Stimulated activated CD4-positive, alpha-beta T cell treated with anti-CD3 and anti-CD28 coated beads, Interleukin-12 subunit alpha, Interleukin-12 subunit beta, amount 100 ng/mL, for 4 hours (primary cell): ENCODE data around the gene LOXHD1.
A peak's percentile ranks its signal among the peaks of the same experiment; 100 is the strongest.

Experiments
- DNase-seq: peaks from one replicate; pipeline ENCODE4 v3.0.0-alpha.2; 2020

The LOXHD1 gene

DNA sequence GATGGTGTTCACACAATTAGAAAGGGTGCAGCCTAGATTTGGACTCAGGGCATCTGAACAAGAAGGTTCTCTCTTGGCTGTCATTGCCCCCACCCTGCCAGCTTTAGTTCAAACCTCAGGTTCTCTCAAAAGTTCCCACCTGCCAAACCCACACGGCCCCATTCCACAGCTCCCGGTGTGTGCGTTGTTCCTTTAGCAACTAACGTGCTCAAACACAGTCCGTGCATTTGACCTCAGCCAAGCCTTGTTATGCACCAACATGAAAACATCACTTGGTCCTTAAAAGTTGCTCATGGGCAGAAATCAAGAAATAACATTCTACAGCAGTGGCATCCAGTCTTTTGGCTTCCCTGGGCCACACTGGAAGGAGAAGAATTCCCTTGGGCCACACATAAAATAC, 32.0 kb downstream of the LOXHD1 start:
- no peak for DNase-seq

DNA sequence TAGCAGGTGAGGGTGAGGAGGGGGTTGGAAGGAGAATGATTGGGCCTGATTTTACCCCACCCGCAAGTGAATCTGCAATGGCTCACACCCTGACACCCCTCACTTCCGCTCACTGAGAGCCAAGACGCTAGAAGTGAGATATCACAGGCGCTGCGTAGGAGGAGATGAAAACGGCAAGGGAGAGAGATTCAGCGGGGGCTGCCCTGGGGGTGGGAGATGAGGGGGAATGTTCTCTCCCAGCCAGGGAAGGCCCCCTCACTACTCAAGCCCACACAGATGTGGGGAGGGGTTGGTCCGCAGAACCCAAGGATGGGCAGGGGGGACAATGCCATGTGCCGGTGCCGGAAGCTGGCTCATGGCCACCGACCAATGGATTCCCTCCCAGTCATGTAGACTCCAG, 32.9 kb downstream of the LOXHD1 start:
- peak; percentile 3 for DNase-seq

DNA sequence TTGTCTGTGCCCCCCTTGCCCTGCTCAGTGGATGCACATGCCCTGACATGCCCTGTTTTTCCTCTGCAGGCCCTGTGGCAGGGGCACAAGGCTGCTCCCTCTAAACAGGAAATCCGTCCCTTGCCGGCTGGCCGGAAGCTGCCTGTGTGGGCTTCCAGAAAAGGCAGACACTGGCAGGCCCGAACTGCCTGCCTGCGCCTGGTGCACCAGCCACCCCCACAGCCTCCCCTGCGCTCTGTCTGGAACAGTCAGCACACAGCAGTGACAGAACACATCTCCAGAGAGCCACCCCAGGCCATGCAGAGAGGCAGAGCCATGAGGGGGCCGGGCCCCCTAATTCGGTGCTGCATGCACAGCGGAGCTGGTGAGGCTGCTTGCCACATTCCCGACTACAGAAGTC, 33.5 kb downstream of the LOXHD1 start:
- DNase-seq: no peak

DNA sequence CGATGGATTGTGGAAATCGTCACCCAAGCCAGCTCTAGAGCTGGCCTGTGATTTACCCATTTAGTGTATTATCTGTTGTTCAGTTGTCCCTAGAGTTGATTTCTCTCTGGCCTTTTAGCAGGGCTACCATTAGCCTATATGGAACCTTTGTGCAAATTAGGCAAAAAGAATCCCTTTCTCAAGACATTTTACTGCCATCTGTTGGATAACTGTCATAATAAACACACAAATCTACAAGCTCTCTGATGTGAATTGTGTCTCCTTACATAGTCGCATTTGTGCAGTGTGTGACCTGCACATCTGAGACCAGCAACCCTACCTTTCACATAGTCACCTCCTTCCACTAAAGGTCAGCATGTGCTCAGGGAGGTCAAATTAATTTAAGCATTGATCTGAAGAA, 34.0 kb downstream of the LOXHD1 start:
- DNase-seq: no peak

DNA sequence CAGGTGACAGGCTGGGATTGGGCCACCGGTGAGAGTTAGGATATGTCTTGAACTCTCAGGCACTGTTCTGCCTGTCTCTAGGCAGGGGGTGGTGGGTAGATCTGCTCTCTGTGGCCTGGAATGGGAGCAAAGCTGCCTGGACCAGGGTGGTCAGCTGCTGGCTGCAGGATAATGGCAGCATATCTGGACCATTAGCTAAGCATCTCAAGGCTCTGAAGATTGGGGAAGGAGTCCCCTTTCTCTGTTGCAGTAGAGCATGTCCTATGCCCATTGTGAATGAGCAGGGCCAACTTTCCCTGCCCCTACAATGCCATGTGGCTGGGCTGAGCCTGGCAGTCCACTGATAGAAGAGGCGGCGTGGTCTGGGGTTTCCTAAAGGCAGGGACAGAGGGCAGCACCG, 34.6 kb downstream of the LOXHD1 start:
- no peak for DNase-seq

DNA sequence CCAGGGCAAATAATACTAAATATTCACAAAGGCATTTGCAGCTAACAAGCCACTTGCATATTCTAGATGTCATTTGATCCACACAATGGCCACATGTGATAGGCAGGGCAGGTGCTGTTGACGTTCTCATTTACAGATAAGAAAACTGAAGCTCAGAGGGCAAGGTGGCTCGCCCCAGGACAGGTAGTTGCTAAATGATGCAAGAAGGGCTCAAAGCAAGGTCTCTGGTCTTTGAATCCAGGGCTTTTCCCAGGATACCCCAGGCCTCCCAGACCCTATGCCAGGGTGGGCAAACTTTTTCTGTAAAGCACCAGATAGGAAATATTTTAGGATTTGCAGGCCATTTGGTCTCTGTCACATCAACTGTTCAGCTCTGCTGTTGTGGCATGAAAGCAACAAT, 35.1 kb downstream of the LOXHD1 start:
- DNase-seq: no peak

DNA sequence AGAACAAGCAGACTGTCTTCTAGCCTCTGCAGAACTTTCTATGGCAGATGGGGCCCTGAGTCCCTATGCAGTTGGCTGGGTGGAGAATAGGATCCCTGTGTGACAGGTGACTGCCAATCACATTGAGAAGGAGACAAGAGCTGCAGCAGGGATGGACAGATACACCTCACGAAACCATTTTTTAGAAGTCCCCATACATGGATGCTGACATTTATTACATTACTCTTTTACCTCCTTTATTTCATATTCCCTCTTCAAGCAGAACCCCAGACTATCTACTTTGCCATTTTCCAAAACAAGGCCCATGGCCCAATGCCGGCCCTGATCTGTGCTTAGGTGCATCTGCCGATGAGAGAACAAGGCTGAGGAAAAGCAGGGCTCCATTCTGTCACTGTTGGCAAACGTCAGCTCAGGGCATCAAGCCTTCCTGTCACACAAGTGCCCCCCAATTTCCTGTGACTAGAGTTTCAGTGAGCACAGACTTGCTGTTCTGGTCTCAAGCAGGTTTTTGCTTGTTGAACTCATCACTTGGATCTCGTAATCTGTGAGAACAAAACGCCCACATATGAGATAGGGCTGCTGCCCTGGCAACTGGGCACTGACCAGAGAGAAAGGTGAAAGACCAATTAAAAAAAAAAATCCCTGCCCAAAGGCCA, 35.8 kb downstream of the LOXHD1 start:
- DNase-seq: no peak

DNA sequence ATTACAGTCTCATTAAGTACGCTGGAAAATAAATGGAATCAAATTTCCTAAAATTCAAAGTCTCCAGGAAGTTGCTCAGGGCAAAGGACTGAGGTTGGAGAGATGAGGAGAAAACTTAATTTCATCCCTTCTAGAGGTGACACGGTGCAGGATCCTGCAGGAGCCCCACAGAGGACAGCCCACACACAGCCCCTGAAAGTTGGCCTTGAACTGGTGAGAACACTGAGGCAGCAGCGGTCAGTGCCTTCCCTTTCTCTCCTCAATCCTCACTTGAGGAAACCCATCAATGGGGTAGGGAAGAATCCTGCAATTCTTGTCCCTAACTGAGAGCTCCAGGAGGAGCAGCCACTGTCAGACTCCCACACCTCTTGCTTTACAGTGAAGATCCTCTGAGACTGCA, 37.5 kb downstream of the LOXHD1 start:
- no peak for DNase-seq

DNA sequence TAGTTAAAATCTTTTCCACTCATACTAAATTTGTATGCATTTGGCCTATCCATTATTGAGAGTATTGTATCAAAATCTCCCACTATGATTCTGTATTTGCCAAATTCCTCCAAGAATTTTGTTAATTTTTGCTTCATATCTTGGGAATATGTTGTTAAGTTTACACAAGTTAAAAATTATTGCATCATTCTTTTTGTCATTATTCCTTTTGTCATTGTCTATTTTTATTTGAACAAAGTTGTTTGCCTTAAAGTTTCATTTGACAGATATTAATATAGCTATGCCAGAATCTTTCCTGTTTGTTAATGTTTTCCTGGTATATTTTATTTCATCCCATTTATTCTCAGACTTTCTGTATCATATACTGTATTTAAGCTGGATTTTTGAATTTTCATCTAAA, 41.3 kb downstream of the LOXHD1 start:
- DNase-seq: no peak

DNA sequence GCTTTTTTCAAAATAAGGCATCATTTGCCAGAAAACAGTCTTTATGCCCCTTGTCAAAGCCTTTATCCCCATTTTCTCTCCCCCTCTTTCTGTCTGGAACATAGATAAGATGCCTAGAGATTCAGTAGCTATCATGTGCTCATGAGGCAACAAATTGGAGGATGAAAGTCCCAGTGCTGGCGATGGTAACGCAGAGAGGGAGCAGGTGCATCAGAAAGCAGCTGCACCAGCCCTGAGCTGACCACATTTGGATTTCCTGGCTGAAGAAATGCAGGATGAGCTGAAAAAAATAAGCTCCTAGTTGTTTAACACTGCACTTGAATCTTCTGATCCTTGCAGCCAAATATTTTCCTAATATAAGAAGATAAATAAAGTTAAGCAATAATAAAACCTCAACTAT, 48.0 kb downstream of the LOXHD1 start:
- no peak for DNase-seq

DNA sequence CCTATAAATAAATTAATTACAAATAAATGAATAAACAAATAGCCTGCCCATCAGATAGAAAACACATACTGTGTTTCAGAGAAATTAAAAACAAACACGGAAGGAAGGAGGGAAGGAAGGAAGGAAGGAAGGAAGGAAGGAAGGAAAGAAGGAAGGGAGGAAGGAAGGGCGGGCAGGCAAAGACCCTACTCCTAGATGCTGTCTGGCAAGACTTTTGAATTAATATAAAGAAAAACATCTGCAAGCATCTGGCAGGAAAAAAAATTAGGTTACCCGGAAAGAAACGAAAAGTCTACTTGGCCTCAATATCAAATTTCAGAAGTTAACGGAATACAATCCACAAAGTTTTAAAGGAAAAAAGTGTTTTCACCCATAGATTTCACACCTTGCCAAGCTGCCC, 49.1 kb downstream of the LOXHD1 start:
- DNase-seq: no peak

DNA sequence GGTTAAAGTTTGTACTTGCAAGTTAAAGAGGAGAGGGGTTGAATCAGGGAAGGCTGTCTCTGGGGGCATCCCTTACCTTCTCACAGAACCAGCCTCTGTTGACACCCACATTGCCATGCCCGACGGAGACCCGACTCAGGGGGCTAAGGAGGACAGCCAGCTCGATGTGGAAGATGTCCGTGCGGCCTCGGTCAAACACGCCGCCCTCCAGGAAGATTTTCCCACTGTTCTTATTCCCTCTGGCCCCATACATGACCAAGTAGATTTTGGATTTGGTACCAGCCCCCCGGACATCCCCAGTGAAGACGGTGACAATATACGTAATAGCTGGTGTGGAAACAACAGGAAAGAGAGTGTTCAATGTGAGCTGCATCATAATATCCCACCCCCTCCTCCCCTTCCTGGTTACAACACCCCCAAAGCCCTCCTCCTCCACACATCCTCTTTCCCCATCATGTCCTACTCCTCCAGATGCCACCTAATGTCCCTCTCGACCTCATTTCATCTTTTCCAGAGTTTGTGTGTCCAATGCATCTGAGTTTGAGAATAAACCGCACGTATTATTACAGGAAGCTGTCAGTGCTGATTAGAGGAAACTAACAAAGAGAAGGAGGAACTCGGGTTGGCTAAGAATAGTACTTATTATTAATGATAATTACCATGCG, 55.7 kb downstream of the LOXHD1 start:
- DNase-seq: no peak

DNA sequence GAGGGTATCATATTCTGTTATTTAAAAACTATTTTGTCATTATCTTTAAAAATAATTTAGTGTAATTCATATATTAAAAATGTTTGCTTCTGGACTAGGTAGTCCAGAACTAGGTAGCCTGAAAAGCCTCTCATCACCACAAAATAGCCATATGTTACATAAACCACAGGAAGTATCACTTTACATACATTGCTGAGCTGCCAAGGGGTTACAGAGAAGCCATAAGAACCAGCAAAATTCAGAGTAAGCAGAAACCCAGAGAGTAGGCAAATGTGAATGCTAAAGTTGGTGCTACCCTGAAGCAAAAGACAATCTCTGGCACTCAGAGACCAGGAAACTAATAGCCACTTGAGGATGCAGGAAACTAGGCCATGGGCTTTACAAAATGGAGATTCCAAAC, 60.9 kb downstream of the LOXHD1 start:
- DNase-seq: no peak

DNA sequence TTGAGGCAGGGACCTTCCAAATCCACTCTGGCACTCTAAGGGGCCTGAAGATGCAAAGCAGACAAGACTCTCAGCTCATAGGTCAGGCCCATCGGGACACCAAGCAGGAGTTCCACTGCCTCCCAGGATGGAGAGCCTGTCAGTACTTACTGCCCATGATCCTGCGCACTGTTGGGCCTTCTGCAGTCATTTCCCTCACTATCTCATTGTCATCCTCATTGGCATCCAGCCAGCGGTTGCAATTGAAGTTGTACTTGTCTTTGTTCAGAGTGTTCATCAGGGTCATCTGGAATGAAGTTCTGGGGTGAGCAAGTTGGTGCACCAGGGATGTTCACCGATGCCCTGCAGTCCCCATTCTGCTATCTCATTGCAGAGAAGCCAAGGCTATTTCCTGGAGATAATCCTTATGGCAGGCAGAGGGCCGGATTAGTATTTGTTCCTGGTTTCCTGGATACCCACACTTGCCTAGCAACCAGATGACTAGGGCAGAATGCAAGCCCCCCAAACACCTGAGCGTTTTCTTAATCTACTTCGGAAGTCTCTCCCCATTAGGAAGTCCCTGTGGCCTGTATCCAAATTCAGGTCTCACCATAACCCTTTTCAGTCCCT, 65.1 kb downstream of the LOXHD1 start:
- no peak for DNase-seq

DNA sequence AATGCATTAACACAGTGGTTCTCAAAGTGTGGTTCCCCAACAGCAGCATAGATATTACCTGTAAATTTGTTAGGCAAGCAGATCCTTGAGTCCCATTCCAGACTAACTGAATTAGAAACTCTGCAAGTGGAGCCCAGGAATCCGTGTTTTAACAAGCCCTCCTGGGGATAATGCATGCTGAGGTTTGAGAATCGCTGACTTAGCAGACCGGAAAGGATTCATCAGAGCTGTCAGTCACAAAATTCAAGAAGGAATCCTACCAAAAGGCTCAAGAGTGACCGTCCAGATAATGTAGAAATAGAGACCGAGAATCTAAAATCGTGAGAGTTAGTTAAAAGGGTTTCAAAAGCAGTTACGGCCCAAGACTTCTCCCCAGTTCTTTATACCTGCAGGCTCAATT, 66.9 kb downstream of the LOXHD1 start:
- no peak for DNase-seq

DNA sequence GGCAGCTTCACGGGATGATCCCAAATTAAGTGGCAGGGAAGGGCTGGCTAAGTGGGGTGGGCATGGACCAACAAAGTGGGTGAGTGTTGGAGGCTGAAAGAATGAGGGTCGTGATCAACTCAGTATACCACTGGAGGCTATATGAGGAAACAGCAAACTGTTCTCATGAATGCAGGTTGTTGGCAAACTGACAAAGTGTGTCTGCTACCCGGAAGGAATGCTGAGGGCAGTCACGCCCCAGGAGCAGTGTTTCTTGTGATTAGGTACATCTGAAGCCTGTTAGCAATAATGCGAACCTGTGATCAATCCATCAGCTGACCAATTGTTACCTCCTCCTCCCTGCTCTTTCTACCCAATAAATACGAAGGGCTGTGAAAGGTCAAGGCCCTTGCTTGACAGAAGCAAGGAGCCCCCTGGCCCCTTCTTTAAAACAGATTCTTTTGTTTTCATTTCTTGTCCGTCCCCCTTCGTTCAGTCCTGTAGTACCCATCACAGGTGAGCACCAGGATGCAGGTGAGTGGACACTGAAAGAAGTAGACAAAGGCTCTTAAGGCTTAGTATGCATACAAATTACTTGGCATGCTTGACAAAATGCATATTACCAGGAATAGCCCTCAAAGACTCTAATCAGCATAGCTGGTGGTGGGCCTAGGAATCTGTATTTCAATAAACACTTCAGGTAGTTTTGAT, 67.9 kb downstream of the LOXHD1 start:
- DNase-seq: no peak

DNA sequence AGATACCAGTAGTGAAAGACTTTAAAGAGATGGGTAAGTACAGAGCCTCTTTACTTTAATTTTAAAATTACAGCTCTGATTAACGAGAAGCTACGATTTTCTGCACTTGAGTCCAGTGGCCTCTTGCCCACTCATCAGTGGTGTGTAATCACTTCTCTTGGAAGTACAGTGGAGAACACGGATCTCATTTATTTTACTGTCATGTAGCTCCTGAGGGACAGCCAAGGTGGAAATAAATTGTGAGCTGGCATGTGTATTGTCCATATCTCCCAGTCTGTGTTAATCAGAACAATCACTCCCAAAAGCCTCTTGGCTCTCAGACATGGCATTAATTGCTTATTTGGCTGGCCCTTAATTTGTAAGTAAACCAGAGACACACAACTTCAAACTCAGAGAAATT, 69.4 kb downstream of the LOXHD1 start:
- DNase-seq: no peak

DNA sequence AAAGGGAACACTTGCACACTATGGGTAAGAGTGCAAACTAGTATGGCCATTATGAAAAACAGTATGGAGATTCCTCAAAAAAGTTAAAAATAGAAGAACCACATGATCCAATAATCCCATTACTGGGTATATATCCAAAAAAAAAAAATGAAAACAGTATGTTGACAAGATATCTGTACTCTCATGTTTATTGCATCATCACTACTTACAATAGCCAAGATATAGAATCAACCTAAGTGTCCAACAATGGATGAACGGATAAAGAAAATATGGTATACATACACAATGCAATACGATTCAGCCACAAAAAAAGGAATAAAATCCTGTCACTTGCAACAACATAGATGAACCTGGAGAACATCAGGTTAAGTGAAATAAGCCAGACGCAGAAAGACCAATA, 73.3 kb downstream of the LOXHD1 start:
- no peak for DNase-seq

DNA sequence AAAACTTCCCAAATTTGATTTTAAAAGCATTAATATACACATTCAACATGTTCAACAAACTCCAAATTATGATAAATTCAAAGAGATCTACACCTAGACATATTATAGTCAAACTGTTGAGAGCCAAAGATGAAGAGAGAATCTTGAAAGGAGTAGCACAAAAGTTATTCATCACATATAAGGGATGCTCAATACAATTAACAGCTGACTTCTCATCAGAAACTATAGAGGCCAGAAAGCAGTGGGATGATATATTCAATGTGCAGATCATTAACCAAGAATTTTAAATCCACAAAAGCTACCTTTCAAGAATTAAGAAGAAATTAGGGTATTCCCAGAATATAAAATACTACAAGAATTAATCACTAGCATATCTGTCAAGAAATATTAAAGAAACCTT, 75.4 kb downstream of the LOXHD1 start:
- no peak for DNase-seq

DNA sequence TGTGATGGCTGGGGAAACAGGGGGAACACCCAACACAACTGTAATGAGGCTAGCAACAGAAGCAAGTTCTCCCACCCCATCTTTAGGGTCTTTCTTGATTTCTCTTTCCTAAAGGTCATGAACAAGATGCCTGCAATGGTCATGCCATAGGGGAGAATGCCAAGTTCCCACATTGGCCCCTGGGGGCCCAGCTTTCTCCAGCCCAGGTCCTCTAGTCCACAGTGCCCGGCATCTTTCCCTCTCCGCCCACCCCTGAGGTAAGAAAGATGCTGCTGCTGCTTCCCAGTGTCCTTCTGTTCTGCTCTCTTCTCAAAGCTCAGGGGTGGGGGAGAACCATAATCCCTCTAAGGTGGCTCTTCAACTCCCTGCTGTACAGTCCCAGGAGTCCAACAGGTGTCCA, 78.0 kb downstream of the LOXHD1 start:
- no peak for DNase-seq

DNA sequence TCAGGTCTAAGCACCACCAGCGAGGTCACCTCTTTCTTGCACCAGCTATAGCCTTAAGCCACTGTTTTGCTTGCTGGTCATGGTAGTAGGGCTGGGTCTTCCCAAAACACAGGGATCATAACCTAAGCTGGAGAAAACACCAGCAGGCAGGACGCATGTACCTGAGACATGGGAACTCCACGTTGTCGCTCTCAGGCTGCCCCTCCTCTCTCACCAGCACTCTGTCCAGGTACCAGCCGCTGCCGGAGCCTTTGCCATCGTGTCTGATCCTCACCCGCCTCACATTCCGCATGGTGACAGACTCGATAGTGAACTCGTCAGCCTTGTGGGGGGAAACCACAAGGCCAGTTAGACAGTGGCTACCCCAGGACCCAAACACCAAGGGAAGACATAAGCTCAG, 79.5 kb downstream of the LOXHD1 start:
- DNase-seq: no peak

DNA sequence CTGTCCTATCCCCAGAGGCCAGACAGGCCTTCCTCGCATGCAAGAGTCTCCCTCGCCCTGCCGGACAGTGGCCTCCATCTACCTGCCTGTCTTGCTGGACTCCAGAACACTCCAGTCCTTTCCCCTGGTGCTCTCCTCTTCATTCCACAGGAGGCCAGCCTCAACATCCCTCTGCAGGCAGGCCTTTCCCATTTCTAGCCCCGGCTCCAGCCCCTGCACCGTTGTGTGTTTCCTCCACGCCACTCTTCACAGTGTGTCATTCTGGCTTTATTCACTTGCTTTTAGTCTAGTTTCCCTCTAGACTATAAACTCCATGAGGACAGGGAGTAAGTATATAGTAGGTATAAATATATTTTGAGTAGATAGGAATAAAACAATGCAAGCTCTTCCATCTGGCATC, 81.2 kb downstream of the LOXHD1 start:
- DNase-seq: no peak

DNA sequence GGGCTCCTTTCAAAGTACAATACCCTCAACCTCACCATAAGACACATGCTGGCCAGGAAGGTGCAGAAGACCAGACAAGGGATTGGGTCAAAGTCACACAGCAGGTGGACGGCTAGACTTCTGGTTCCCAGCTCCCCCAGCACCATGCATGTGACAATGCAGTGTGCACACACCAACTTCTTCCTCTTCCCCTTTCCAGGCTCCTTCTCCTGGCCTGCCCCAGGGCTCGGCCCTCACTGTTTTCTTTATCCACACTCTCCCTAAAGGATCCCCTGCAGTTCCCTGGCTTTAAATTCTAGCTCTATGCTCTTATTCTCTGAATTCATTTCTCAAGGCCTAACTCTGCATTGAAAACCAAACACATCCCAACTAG, 82.3 kb downstream of the LOXHD1 start:
- DNase-seq: no peak
